HG03025 (cell line): Measurements from ENCODE around the gene FBXO9.

ENCODE experiments used
- ATAC-seq: cut with Tn5 transposase; IDR thresholded peaks from one replicate; pipeline ENCODE4 v1.9.1; 2021; ENCODE audit warnings: mild to moderate bottlenecking, moderate library complexity; ENCODE audit not compliant: unreplicated experiment, low FRiP score

Gene FBXO9

DNA sequence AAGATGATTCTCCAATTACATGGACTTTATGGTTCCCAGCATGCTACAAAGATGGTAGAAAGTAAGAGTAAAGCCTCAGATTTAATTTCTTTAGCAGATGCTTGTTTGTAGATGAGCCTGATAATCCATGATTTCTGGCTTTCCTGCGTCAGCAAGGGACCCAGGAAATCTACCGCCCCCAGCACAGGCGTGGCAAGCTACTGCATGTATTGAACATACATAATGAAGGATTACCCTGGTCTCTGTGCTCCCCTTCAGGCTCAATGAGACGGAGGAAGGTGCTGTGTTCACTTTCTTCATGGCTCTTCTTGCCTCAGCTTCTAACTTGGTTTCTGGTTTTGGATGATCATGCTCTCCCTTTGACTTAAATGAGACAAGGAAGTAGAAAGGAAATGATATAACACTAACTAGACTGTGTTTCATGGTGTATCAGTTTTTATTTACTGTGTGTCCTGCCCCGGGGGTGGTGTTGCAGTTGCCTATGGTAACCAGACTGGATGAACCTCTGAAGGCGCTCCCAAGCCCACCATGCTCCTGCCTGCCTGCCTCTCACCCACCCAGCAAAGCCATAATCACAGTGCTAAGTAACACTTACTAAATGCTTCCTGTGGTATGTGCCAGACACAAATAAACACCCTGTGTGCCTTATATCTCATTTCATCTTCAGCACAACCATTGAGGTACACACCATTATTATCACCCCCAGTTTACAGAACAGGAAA is 65.5 kb downstream of the FBXO9 start:
- ATAC-seq, result no peak

DNA sequence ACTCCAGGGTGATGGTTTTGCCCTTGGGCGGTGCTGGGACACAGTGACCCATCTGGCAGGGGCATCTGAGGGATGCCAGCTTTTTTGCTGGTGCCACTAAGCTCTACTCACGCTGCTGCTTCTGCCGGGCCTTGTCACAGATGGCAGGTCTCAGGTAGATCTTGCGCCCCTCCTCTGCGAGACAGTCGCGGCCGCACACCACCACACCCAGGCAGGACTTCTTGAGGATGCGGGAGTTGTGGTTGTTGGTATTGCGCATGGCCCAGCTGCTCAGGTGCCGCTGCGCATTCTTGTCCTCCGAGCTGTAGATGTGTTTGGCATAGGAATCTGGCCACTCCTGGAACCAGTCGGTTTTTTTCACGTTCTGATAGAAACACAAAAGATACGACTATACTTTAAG is 68.8 kb downstream of the FBXO9 start:
- ATAC-seq, result no peak

DNA sequence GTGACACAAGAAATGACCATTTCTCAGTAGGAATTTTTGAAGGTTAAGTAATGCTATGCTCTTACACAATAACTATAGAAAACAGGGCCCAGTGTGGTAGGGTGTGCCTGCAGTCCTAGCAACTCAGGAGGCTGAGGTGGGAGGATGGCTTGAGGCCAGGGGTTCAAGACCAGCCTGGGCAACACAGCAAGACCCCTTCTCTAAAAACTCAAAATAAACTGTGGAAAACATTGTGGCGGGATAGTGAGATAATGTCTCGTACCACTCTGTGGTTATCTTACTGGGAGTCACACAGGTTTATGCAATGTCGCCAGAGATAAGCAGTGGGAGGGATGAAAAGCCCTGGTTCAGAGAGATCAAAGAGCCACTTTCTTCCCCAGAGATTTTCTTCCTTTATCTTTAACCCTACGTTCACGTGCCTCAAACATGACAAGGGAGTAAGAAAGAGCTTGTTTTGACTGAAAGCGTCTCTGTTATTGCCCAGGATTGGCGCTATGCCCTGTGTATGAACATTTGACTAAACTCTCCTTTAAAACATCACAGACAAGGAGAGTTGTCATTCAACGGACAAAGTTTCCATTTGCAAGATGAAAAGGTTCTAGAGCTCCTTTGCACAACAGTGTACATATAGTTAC is 69.5 kb downstream of the FBXO9 start:
- ATAC-seq, result no peak

DNA sequence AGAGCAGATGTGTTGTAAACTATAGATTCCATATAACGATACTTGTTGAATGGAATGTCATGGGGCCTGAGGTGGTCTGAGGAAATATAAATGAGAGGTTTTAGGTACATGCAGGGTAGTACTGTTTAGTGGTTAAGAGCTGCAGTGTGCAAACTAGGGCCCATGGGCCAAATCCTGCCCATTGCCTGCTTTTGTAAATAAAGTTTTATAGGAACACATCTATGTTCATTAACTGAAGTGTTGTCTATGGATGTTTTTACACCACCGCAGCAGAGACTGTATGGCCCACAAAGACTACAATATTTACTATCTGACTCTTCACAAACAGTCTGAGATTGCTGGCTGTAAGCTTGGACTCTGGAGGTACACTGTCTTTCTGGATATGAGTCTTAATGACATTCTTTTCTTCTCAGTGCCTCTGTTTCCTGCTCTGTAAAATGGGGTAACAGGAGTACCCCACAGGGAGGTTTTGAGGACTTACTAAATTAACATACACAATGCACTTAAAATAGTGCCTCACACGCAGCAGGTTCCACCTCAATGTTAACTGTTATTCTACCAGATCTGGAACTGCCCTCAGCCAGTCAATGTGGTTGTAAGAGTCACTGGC is 70.9 kb downstream of the FBXO9 start:
- ATAC-seq, result no peak

DNA sequence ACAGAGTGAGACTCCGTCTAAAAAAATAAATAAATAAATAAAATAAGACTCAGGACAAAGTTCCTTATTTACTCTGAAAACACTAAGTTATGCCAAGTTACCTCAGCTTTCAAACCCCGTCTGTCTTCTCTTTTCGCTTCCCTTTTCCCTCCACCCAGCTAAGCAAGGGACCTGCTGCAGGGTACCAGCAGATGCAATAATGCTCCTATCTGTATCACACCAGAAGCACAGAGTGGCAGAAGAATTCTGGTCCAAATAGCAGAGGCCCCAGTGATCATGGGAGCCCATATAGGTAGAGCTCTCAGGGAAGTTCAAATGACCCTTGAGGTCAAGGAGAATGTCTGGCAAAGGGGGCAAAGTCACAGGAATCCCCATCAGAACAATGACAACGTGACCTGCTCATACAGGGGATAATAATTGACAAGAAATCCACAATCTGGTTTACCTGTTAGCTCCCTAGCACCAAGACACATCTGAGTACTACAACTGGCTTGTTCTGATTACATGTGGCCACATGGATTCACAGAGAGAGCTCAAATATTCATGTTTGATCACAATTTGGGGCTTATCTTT is 74.7 kb downstream of the FBXO9 start:
- ATAC-seq, result no peak

DNA sequence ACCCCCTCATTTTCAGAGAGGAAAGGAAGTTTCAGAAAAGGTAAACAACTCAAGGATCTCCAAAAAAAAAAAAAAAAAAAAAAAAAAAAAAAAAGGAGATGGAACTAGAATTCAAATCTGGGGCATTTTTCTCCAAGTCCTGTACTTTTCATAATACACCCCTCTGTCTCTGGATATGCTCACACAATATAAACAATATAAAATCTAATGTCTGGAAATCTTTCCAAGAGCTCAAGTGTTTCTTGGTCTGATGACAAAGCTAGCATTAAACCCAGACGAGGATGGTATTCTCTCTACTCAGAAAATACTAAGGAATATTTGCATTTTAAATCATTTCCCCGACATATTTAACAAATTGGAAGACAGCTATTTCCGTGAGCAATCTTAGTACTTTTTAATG is 77.6 kb downstream of the FBXO9 start:
- ATAC-seq, result no peak

DNA sequence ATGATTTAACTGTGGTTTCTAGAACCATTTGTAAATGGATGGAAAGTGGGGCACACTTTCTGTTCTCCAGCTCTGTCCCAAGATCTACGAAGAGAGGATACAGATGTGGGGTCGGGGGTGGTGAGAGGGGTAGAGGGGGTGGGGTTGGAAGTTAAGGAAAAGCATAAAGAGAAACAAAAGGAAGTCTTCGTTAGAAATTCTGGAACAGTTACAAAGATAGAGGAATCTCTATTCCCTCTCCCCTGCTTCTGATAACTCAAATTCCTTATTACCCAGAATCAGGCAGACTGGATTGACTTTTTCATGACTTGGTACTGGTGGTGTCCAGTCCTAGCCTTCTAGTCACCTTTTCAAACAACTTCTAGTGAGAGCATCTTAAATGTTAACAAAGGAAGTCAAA is 78.5 kb downstream of the FBXO9 start:
- ATAC-seq, result no peak

DNA sequence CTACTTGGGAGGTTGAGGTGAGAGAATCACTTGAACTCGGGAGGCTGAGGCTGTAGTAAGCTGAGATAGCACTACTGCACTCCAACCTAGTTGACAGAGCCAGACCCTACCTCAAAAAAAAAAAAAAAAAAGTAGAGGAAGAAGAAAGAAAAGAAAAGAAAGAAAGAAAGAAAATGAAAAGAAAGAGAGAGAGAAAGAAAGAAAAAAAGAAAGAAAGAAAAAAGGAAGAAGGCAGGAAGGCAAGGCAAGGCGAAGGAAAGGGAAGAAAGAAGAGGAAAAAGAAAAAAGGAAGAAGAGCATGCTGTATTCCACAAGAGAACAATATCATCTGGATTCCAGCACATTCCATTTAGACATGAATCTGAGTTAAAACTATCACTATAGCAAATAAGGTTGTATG is 79.6 kb downstream of the FBXO9 start:
- no peak for ATAC-seq

DNA sequence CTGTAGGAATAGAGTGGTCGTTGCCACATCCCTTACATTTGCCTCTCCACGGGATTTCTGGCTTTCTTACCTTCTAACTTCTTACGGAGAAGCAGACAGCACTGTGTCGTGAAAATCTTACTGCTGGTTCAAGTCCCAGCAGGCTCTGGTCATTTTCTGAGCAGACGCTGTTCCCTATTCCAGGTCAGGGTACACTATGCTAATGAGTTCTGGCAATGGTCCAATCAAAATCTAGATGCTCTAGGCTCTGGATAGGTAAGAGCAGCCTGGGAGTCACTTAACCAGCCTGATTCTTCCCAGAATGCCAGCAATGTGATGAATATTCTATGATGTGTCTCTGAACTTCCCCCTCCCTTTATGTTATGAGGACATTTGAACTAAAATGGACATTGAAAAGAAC is 83.5 kb downstream of the FBXO9 start, which contains the start of gene GCM1:
Gene GCM1, minus strand, starts transcription at position 158 of the 400 bp plus-strand sequence. CDS start 3,209 bp downstream, outside the sequence.
- ATAC-seq, result no peak
